Muscle of leg (tissue), 11 donors: ENCODE measurements around the gene SYNGR2. TPM values are rescaled to one million over a fixed set of nuclear protein-coding genes. Genes with fewer than 3 reads are reported as not detected.
A peak's percentile ranks its signal among the peaks of the same experiment; 100 is the strongest.

Source experiments
- DNase-seq: peaks from one replicate; pipeline ENCODE4 v3.0.0; 2013
- H3K27ac ChIP-seq: one replicate; pipeline ENCODE4 v1.5.1; 2013; ENCODE audit warnings: mild to moderate bottlenecking, low read length, control low read depth
- H3K27me3 ChIP-seq: one replicate; pipeline ENCODE4 v1.6.1; 2013; ENCODE audit warnings: low read length; ENCODE audit not compliant: control insufficient read depth, insufficient read depth
- H3K36me3 ChIP-seq: one replicate; pipeline ENCODE4 v1.6.1; 2013; ENCODE audit warnings: low read length; ENCODE audit not compliant: control insufficient read depth, insufficient read depth
- H3K4me1 ChIP-seq: one replicate; pipeline ENCODE4 v1.6.1; 2013; ENCODE audit warnings: low read length; ENCODE audit not compliant: control insufficient read depth, insufficient read depth
- H3K4me3 ChIP-seq: one replicate; pipeline ENCODE4 v1.5.1; 2013; ENCODE audit warnings: low read length, control low read depth
- H3K9me3 ChIP-seq: replicated peaks from 2 replicates; pipeline ENCODE4 v1.6.1; 2013; ENCODE audit warnings: low read depth, low read length; ENCODE audit not compliant: control insufficient read depth
- WGBS: methylation state at CpG from one replicate; pipeline ENCODE4 v1.1.5; 2013; ENCODE audit warnings: missing lambda C conversion rate; ENCODE audit not compliant: insufficient coverage; 5-methylcytosine and 5-hydroxymethylcytosine counted together
- polyA plus RNA-seq, 8 donors: library from polyadenylated mRNA; unstranded; fragments of 120-200 nt; gene quantifications; one replicate each; pipeline versions ENCODE4 v1.2.1 to v1.2.3, GENCODE V29; 2013; ENCODE audit warnings: inconsistent platforms in 1 of 8, low replicate concordance in 1 of 8; ENCODE audit not compliant: insufficient read length in 8 of 8, insufficient read depth in 1 of 8
- total RNA-seq: library from RNA; stranded (reverse); fragments of 120-200 nt; gene quantifications from one replicate; pipeline ENCODE4 v1.2.4, GENCODE V29; 2013

SYNGR2 gene
- total and polyA plus RNA-seq, 9 donors = 31.4 to 103 (median 86.3) TPM

- WGBS = 94% methylated on average over 5 of the region's 5 CpGs
These were observed 45.0 kb upstream of the SYNGR2 start for GRCh38 chr17:78123258-78123929.

DNA sequence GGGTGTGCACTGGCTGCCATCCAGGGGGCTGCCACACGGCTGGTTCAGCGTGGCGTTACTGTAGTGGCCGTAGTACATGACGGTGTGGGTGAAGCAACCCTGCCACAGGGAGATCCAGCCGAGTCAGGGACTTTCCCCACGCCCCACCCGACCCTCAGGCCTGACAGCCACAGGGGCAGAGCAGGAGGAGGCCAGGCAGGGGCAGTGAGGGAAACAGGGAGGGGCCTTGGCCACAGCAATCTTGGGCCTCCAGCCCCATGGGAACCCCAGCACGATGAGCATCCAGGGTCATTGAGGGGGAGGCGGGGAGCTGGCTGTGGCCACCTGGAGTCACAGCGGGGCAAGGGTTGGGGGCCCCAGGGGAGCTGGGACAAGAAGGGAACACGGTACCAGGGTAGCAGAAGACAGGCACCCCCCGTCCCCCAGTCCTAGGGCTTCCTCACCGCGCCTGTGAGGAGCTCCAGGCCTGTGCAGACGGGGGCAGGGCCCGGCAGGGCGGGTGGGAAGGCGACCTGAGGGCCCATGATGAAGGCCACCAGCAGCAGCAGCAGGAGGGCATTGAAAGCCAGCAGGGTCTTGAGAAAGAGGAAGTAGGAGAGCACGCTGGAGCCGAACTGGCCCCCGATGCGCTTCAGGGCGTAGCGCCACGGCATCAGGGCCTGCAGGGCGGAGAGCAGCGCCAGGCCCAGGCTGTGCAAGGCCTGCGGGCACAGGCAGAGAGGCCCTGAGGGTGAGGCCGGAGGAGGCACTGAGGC lies 44.1 kb upstream of the SYNGR2 start:
- DNase-seq = no peak
- 82% methylated on average over 29 of the region's 30 CpGs for WGBS
- H3K4me3 ChIP-seq = no peak overlapping the region
- peaks cover 52% of the 10 kb centered on the region for H3K4me1 ChIP-seq
- peaks cover 7% of the 10 kb centered on the region for H3K27me3 ChIP-seq
- peaks cover 50% of the 10 kb centered on the region for H3K36me3 ChIP-seq
- H3K27ac ChIP-seq = no peak overlapping the region
- H3K9me3 ChIP-seq = no peaks in the 10 kb centered on the region

More at GRCh38 chr17:78123258-78123929, 45.0 kb upstream of the SYNGR2 start:
- H3K9me3 ChIP-seq = no peaks in the 10 kb centered on the region
- H3K27ac ChIP-seq = no peak overlapping the region
- H3K4me3 ChIP-seq = no peak overlapping the region
- peaks cover 2% of the 10 kb centered on the region for H3K27me3 ChIP-seq
- DNase-seq = no peak
- peaks cover 45% of the 10 kb centered on the region for H3K4me1 ChIP-seq
- peaks cover 53% of the 10 kb centered on the region for H3K36me3 ChIP-seq

GRCh38 chr17:78124836-78125137 lies 43.6 kb upstream of the SYNGR2 start:
- Histone ChIP-seq H3K4me1 (peaks cover 58% of the 10 kb centered on the region), H3K27ac (no peak overlapping the region), H3K36me3 (peaks cover 47% of the 10 kb centered on the region), H3K27me3 (peaks cover 12% of the 10 kb centered on the region), H3K4me3 (no peak overlapping the region), H3K9me3 (no peaks in the 10 kb centered on the region)
- DNase-seq = no peak
- WGBS = 71% methylated on average over 11 of the region's 12 CpGs

DNA sequence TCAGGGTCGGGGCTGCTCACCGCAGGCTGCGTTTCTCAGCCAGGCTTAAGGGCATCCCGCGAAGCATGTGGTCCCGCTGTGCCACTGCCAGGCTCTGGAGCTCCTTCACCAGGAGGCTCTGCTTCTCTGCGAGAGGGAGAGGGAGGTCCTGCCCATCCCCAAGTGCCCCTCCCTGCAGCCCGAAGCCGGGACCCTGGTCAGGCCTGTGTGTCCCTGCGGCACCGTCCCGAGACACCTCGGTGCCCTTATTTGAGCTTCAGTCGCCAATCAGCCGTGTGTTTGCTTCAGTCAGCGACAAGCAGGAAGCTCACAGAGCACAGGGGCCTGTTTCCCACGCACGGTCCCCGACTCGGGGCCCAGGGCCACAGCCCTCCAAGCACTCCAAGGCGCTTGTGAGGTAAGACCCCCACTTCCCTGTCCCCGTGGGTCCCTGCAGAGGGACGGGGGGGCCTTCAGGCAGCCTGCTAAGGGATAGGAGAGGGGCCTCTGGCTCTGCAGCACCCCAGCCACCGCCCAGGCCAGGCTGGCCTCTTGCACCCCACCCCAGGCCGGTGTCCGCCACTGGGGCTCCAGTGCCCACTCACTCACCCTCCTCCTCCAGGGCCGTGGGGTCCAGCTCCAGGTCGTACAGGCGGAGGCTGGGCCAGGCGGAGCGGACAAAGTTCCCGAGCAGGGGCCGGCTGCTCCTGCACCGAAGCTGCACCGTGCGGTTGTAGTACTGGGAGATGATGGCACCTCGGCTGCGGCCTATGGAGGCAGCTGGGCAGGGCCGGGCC lies 43.1 kb upstream of the SYNGR2 start:
- no peak for DNase-seq
- Histone ChIP-seq H3K9me3 (no peaks in the 10 kb centered on the region), H3K36me3 (peaks cover 47% of the 10 kb centered on the region), H3K27me3 (peaks cover 17% of the 10 kb centered on the region), H3K4me1 (peaks cover 63% of the 10 kb centered on the region), H3K27ac (peak overlapping the region; percentile 69), H3K4me3 (no peak overlapping the region)
- 77% methylated on average over 29 of the region's 39 CpGs for WGBS

- WGBS = 43% methylated on average over 20 of the region's 25 CpGs
- peaks cover 38% of the 10 kb centered on the region for H3K36me3 ChIP-seq
These were observed 42.1 kb upstream of the SYNGR2 start for GRCh38 chr17:78125976-78126894.

DNA sequence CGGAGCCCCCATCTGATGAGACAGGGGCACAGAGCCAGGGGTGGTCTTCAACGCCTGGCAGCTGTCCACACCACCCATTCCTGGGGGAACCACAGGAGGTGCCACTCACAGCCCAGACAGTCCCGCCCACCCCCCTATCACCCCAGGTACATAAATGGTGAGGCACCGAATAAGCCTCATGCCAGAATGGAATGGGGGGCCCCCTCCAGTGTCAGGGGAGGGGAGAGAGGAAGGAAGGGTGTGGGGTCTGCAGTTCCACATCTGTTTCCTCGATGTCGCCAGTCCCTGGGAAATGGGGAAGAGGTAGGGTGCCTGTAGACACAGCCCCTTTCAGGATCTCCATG lies 41.5 kb upstream of the SYNGR2 start:
- peak overlapping the region; percentile 78 for H3K27ac ChIP-seq
- peak overlapping the region; percentile 68 for H3K4me3 ChIP-seq
- no peak for DNase-seq
- 50% methylated on average over 1 of the region's 6 CpGs for WGBS
- peaks cover 72% of the 10 kb centered on the region for H3K4me1 ChIP-seq
- peaks cover 32% of the 10 kb centered on the region for H3K27me3 ChIP-seq
- H3K9me3 ChIP-seq = no peaks in the 10 kb centered on the region
- peaks cover 35% of the 10 kb centered on the region for H3K36me3 ChIP-seq

More at GRCh38 chr17:78125976-78126894, 42.1 kb upstream of the SYNGR2 start:
- DNase-seq = peak; percentile 47
- Histone ChIP-seq H3K4me3 (no peak overlapping the region), H3K9me3 (no peaks in the 10 kb centered on the region), H3K27me3 (peaks cover 26% of the 10 kb centered on the region), H3K4me1 (peaks cover 67% of the 10 kb centered on the region), H3K27ac (peak overlapping the region; percentile 69)

GRCh38 chr17:78127239-78127887 lies 41.0 kb upstream of the SYNGR2 start:
- peaks cover 35% of the 10 kb centered on the region for H3K27me3 ChIP-seq
- peak overlapping the region; percentile 68 for H3K4me3 ChIP-seq
- peak overlapping the region; percentile 78 for H3K27ac ChIP-seq
- peaks cover 77% of the 10 kb centered on the region for H3K4me1 ChIP-seq
- H3K9me3 ChIP-seq = no peaks in the 10 kb centered on the region
- peaks cover 31% of the 10 kb centered on the region for H3K36me3 ChIP-seq
- WGBS = 20% methylated on average over 24 of the region's 25 CpGs
- peak; percentile 69 for DNase-seq

- H3K4me1 ChIP-seq = peaks cover 81% of the 10 kb centered on the region
- DNase-seq = no peak
- peak overlapping the region; percentile 68 for H3K4me3 ChIP-seq
- peaks cover 26% of the 10 kb centered on the region for H3K36me3 ChIP-seq
- no peaks in the 10 kb centered on the region for H3K9me3 ChIP-seq
- peaks cover 38% of the 10 kb centered on the region for H3K27me3 ChIP-seq
- H3K27ac ChIP-seq = peak overlapping the region; percentile 78
- 3% methylated on average over 16 of the region's 39 CpGs for WGBS
These were observed 40.4 kb upstream of the SYNGR2 start for GRCh38 chr17:78127888-78128550.
